ENCODE measurements around the gene SLC2A6. TPM values are rescaled to one million over a fixed set of nuclear protein-coding genes. Genes with fewer than 3 reads are reported as not detected.

The SLC2A6 gene
- polyA plus RNA-seq, 2 donors = 0.69 TPM

DNA sequence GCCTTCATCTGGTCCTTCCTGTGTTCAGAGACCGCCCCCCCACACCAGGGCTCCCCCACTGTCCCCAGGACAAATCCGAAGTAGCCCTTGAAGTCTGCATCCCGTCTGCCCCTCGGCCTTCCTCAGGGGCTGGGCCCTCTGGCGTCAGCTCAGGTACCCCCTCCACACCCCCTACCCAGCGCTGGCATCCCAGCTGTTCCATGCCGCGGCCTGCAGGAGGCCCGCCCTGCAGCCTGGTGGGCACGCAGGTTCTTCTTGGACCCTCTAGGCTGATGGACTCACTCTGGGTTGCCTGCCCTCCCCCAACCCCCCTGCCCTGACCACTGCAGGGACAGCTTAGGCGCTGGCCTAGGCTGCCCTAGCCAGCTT is 6.6 kb downstream of the SLC2A6 start:
- Histone ChIP-seq H3K27me3 (ENCODE audit: control insufficient read depth in 1 of 2, insufficient read depth in 2 of 2, low read length in 2 of 2) (no peaks in the 10 kb centered on the region), H3K36me3 (ENCODE audit: control insufficient read depth in 2 of 2, insufficient read depth in 2 of 2, low read length in 1 of 2) (peaks cover 0 to 7% of the 10 kb centered on the region in 2 donors), H3K4me1 (ENCODE audit: control insufficient read depth in 2 of 2, insufficient read depth in 2 of 2, low read length in 1 of 2) (no peaks in the 10 kb centered on the region), H3K4me3 (ENCODE audit: low read depth in 1 of 2, low read length in 2 of 2) (no peak overlapping the region), H3K9me3 (ENCODE audit: control insufficient read depth in 2 of 2, insufficient read depth in 1 of 2, low read depth in 1 of 2, low read length in 1 of 2) (no peaks in the 10 kb centered on the region), H3K27ac (ENCODE audit: low read depth in 2 of 2, low read length in 1 of 2) (no peak overlapping the region)
- WGBS, 2 donors = 81 to 98% methylated on average over 8 to 11 of the region's 11 CpGs

GRCh38 chr9:133471551-133472276 is 7.2 kb downstream of the SLC2A6 start:
- Histone ChIP-seq H3K4me1 (ENCODE audit: control insufficient read depth in 2 of 2, insufficient read depth in 2 of 2, low read length in 1 of 2) (no peaks in the 10 kb centered on the region), H3K27ac (ENCODE audit: low read depth in 2 of 2, low read length in 1 of 2) (no peak overlapping the region), H3K27me3 (ENCODE audit: control insufficient read depth in 1 of 2, insufficient read depth in 2 of 2, low read length in 2 of 2) (no peaks in the 10 kb centered on the region), H3K4me3 (ENCODE audit: low read depth in 1 of 2, low read length in 2 of 2) (no peak overlapping the region), H3K9me3 (ENCODE audit: control insufficient read depth in 2 of 2, insufficient read depth in 1 of 2, low read depth in 1 of 2, low read length in 1 of 2) (no peaks in the 10 kb centered on the region), H3K36me3 (ENCODE audit: control insufficient read depth in 2 of 2, insufficient read depth in 2 of 2, low read length in 1 of 2) (peaks cover 0 to 7% of the 10 kb centered on the region in 2 donors)
- 75 to 81% methylated on average over 27 of the region's 27 CpGs for WGBS, 2 donors

DNA sequence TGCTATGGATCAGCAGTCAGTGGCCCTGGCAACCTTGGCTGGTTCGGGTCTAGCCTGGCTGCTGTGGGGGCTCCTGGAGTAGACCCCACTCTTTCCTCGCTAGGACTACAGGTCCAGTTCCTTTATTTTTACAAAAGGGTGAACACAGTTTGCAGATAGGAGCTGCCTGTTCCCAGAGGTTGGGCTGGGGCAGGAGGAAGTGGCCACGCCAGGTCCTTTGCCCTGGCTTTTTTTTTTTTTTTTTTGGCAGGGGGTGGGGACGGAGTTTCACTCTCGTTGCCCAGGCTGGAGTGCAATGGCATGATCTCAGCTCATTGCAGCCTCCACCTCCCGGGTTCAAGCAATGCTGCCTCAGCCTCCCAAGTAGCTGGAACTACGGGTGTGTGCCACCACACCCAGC is 7.9 kb downstream of the SLC2A6 start:
- Histone ChIP-seq H3K4me3 (ENCODE audit: low read depth in 1 of 2, low read length in 2 of 2) (no peak overlapping the region), H3K27ac (ENCODE audit: low read depth in 2 of 2, low read length in 1 of 2) (no peak overlapping the region), H3K4me1 (ENCODE audit: control insufficient read depth in 2 of 2, insufficient read depth in 2 of 2, low read length in 1 of 2) (no peaks in the 10 kb centered on the region), H3K27me3 (ENCODE audit: control insufficient read depth in 1 of 2, insufficient read depth in 2 of 2, low read length in 2 of 2) (no peaks in the 10 kb centered on the region), H3K36me3 (ENCODE audit: control insufficient read depth in 2 of 2, insufficient read depth in 2 of 2, low read length in 1 of 2) (peaks cover 0 to 7% of the 10 kb centered on the region in 2 donors), H3K9me3 (ENCODE audit: control insufficient read depth in 2 of 2, insufficient read depth in 1 of 2, low read depth in 1 of 2, low read length in 1 of 2) (no peaks in the 10 kb centered on the region)
- 71 to 82% methylated on average over 7 of the region's 7 CpGs for WGBS, 2 donors

DNA sequence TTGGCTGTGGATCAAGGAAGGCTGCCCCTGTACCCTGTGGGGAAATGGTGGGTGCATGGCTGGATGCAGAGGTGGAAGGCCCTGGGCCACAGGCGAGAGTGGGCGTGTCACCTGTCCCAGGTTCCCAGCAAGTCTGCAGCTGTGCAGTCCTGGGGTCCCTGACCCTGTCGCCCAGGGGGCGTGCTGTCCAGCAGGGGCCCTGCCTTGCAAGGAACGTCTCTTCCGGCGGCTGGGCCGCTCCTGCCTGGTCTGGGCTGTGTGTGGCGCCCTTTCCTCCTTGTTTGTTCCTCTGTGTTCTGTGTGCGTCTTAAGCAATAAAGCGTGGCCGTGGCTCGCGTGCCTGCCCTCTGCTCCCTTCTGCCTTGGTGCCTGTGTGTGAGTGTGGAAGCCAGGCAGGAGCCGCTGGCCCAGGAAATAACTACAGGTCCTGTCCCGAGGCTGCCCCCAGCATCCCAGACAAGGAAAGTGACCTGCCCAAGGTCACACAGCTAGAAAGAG is 8.4 kb downstream of the SLC2A6 start:
- no peaks in the 10 kb centered on the region for H3K4me1 ChIP-seq (ENCODE audit: control insufficient read depth in 2 of 2, insufficient read depth in 2 of 2, low read length in 1 of 2)
- WGBS, 2 donors = 81 to 88% methylated on average over 15 to 16 of the region's 16 CpGs
- no peaks in the 10 kb centered on the region for H3K9me3 ChIP-seq (ENCODE audit: control insufficient read depth in 2 of 2, insufficient read depth in 1 of 2, low read depth in 1 of 2, low read length in 1 of 2)
- no peak overlapping the region for H3K27ac ChIP-seq (ENCODE audit: low read depth in 2 of 2, low read length in 1 of 2)
- H3K4me3 ChIP-seq (ENCODE audit: low read depth in 1 of 2, low read length in 2 of 2) = no peak overlapping the region
- H3K27me3 ChIP-seq (ENCODE audit: control insufficient read depth in 1 of 2, insufficient read depth in 2 of 2, low read length in 2 of 2) = no peaks in the 10 kb centered on the region
- H3K36me3 ChIP-seq (ENCODE audit: control insufficient read depth in 2 of 2, insufficient read depth in 2 of 2, low read length in 1 of 2) = peaks cover 0 to 7% of the 10 kb centered on the region in 2 donors

DNA sequence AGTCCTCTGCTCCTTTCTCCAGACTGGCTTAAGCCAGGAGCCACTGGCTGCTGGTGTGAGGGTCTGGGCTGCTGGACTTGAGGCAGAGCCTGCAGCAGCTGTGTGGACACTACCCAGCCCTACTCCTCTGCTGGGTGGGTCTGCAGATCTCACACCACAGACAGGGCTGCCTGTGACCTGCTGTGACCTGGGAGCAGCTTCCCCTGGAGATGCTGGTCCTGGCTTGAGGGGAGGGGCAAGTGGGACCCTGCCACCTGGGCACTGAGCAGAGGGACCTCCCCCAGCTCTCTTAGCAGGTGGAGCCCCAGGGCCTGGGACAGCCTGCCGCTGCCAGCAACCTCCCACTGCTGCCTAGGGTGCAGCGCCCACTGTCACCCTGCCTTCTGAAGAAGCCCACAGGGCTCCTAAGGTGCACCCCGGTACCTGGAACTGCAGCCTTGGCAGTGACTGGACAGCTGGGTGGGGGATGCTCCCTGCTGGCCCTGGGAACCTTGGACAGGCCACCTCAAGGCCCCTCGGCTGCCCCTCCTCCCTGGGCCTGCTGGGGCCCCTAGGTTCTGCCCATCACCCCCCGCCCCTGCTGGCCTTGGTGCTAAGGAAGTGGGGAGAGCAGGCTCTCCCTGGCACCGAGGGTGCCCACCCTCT is 10.0 kb downstream of the SLC2A6 start:
- WGBS, 2 donors = 86 to 91% methylated on average over 5 to 6 of the region's 6 CpGs
- H3K27ac ChIP-seq (ENCODE audit: low read depth in 2 of 2, low read length in 1 of 2) = no peak overlapping the region

DNA sequence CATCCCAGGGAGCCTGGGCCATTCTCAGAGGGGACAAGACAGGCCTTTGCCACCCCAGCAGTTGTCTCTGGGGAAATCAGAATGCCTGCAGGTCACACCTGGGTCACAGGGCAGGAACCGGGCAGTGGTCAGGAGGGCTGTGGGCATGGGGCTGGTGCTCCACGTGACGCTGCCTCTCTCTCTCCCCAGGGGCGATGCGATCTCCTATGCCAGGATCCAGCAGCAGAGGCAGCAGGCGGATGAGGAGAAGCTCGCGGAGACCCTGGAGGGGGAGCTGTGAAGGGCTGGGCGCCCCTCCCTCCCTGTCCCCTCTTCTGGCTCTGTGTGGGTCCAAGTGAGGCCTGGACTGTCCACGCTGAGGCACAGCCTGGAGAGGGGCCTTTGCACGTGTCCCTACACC is 10.5 kb downstream of the SLC2A6 start:
- no peak overlapping the region for H3K27ac ChIP-seq (ENCODE audit: low read depth in 2 of 2, low read length in 1 of 2)
- H3K36me3 ChIP-seq (ENCODE audit: control insufficient read depth in 2 of 2, insufficient read depth in 2 of 2, low read length in 1 of 2) = peaks cover 0 to 10% of the 10 kb centered on the region in 2 donors
- no peaks in the 10 kb centered on the region for H3K27me3 ChIP-seq (ENCODE audit: control insufficient read depth in 1 of 2, insufficient read depth in 2 of 2, low read length in 2 of 2)
- 87 to 91% methylated on average over 11 of the region's 11 CpGs for WGBS, 2 donors
- no peaks in the 10 kb centered on the region for H3K9me3 ChIP-seq (ENCODE audit: control insufficient read depth in 2 of 2, insufficient read depth in 1 of 2, low read depth in 1 of 2, low read length in 1 of 2)
- no peak overlapping the region for H3K4me3 ChIP-seq (ENCODE audit: low read depth in 1 of 2, low read length in 2 of 2)
- no peaks in the 10 kb centered on the region for H3K4me1 ChIP-seq (ENCODE audit: control insufficient read depth in 2 of 2, insufficient read depth in 2 of 2, low read length in 1 of 2)

More for the DNA sequence above, 10.0 kb downstream of the SLC2A6 start:
- Histone ChIP-seq H3K9me3 (ENCODE audit: control insufficient read depth in 2 of 2, insufficient read depth in 1 of 2, low read depth in 1 of 2, low read length in 1 of 2) (no peaks in the 10 kb centered on the region), H3K4me3 (ENCODE audit: low read depth in 1 of 2, low read length in 2 of 2) (no peak overlapping the region), H3K36me3 (ENCODE audit: control insufficient read depth in 2 of 2, insufficient read depth in 2 of 2, low read length in 1 of 2) (peaks cover 0 to 9% of the 10 kb centered on the region in 2 donors), H3K27me3 (ENCODE audit: control insufficient read depth in 1 of 2, insufficient read depth in 2 of 2, low read length in 2 of 2) (no peaks in the 10 kb centered on the region), H3K4me1 (ENCODE audit: control insufficient read depth in 2 of 2, insufficient read depth in 2 of 2, low read length in 1 of 2) (no peaks in the 10 kb centered on the region)

DNA sequence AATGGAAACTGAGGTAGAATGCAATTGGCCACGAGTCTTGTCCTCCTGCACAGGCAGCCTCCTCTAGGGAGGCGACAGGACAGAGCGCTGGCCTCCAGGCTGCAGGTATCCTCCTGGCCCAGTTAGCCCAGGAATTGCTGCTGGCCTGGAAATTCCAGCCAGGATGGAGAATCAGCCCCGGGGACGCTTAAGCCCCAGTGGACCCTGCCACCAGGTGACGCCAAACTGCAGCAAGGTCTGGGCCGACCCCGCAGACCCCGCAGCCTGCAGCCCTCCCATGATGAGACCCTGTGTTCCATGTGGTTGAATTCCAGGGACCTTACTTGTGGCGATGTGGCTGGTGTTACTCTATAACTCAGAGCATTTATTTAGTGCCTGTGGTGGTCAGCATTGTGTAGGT is 11.8 kb downstream of the SLC2A6 start:
- Histone ChIP-seq H3K27me3 (ENCODE audit: control insufficient read depth in 1 of 2, insufficient read depth in 2 of 2, low read length in 2 of 2) (no peaks in the 10 kb centered on the region), H3K27ac (ENCODE audit: low read depth in 2 of 2, low read length in 1 of 2) (no peak overlapping the region), H3K9me3 (ENCODE audit: control insufficient read depth in 2 of 2, insufficient read depth in 1 of 2, low read depth in 1 of 2, low read length in 1 of 2) (no peaks in the 10 kb centered on the region), H3K4me3 (ENCODE audit: low read depth in 1 of 2, low read length in 2 of 2) (no peak overlapping the region), H3K36me3 (ENCODE audit: control insufficient read depth in 2 of 2, insufficient read depth in 2 of 2, low read length in 1 of 2) (peaks cover 0 to 12% of the 10 kb centered on the region in 2 donors), H3K4me1 (ENCODE audit: control insufficient read depth in 2 of 2, insufficient read depth in 2 of 2, low read length in 1 of 2) (no peaks in the 10 kb centered on the region)
- WGBS, 2 donors = 83 to 86% methylated on average over 10 of the region's 10 CpGs

DNA sequence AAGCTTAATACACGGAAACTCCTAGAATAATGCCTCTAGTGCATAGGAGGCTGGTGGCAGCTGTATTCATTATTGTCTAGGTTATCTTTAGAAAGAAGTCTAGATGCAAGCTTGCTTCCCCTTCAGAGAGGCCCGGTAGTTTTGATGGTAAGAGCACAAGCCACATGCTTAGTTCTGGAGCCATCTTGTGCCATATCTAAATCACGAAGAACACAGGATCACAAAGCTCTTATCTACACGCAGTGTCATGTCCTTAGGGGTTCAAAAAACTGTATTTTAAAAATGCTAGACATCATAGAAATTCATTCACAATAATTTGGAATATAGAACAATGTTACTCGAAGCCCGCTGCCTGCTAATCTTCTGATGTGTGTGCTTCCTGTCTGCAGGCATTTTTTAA is 12.9 kb downstream of the SLC2A6 start:
- Histone ChIP-seq H3K36me3 (ENCODE audit: control insufficient read depth in 2 of 2, insufficient read depth in 2 of 2, low read length in 1 of 2) (peaks cover 0 to 12% of the 10 kb centered on the region in 2 donors), H3K27ac (ENCODE audit: low read depth in 2 of 2, low read length in 1 of 2) (no peak overlapping the region), H3K4me1 (ENCODE audit: control insufficient read depth in 2 of 2, insufficient read depth in 2 of 2, low read length in 1 of 2) (peaks cover 0 to 1% of the 10 kb centered on the region in 2 donors), H3K9me3 (ENCODE audit: control insufficient read depth in 2 of 2, insufficient read depth in 1 of 2, low read depth in 1 of 2, low read length in 1 of 2) (no peaks in the 10 kb centered on the region), H3K27me3 (ENCODE audit: control insufficient read depth in 1 of 2, insufficient read depth in 2 of 2, low read length in 2 of 2) (no peaks in the 10 kb centered on the region), H3K4me3 (ENCODE audit: low read depth in 1 of 2, low read length in 2 of 2) (no peak overlapping the region)
- WGBS, 2 donors = 81 to 83% methylated on average over 6 of the region's 6 CpGs

DNA sequence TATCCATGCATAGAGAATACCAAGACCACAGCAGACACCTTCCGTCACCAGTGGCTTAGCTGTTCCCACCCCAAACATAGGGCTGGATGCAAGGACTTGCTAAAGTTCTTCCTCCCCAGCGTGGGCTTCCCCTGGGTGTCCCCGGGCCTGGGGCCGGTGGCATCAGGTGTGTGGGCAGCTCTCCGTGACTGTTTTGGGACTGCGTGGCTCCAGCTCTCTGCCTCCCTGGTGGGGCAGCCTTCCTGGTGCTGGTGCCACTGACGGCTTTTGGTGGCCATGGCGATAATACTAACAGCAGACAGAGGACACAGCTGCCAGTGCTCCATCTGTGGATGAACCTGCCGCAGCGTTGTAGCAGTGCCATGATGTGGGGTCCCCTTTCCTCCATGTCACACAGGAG is 14.3 kb downstream of the SLC2A6 start:
- 93% methylated on average over 10 of the region's 10 CpGs for WGBS, 2 donors
- H3K4me1 ChIP-seq (ENCODE audit: control insufficient read depth in 2 of 2, insufficient read depth in 2 of 2, low read length in 1 of 2) = peaks cover 0 to 7% of the 10 kb centered on the region in 2 donors
- no peaks in the 10 kb centered on the region for H3K27me3 ChIP-seq (ENCODE audit: control insufficient read depth in 1 of 2, insufficient read depth in 2 of 2, low read length in 2 of 2)
- H3K9me3 ChIP-seq (ENCODE audit: control insufficient read depth in 2 of 2, insufficient read depth in 1 of 2, low read depth in 1 of 2, low read length in 1 of 2) = no peaks in the 10 kb centered on the region
- H3K36me3 ChIP-seq (ENCODE audit: control insufficient read depth in 2 of 2, insufficient read depth in 2 of 2, low read length in 1 of 2) = peaks cover 0 to 12% of the 10 kb centered on the region in 2 donors
- no peak overlapping the region for H3K27ac ChIP-seq (ENCODE audit: low read depth in 2 of 2, low read length in 1 of 2)
- H3K4me3 ChIP-seq (ENCODE audit: low read depth in 1 of 2, low read length in 2 of 2) = no peak overlapping the region
